Lung (tissue), 12 donors: ENCODE data around the gene PCNT. TPM values are rescaled to one million over a fixed set of nuclear protein-coding genes. Genes with fewer than 3 reads are reported as not detected.

Experiments
- ATAC-seq: fragments of 200-7000 bp; cut with Tn5 transposase; one replicate; pipeline ENCODE4 v1.9.1; 2020; ENCODE audit warnings: moderate number of reproducible peaks; ENCODE audit not compliant: insufficient read depth, low FRiP score
- DNase-seq, 3 donors: peaks; one replicate each; pipeline ENCODE4 v3.0.0-alpha.2; 2013 to 2017
- H3K27ac ChIP-seq, 2 donors: one replicate each; pipeline ENCODE4 v1.5.1; 2013; ENCODE audit warnings: mild to moderate bottlenecking in 2 of 2, moderate library complexity in 2 of 2, control low read depth in 1 of 2, inconsistent platforms in 1 of 2, low read depth in 1 of 2, low read length in 1 of 2
- H3K27me3 ChIP-seq, 3 donors: one replicate each; pipeline ENCODE4 v1.5.1; 2013; ENCODE audit warnings: low read length in 2 of 3; ENCODE audit not compliant: control insufficient read depth in 3 of 3, insufficient read depth in 3 of 3
- H3K36me3 ChIP-seq, 4 donors: one replicate each; pipeline ENCODE4 v1.5.1; 2013; ENCODE audit warnings: low read length in 4 of 4, mild to moderate bottlenecking in 1 of 4, moderate library complexity in 1 of 4; ENCODE audit not compliant: control insufficient read depth in 4 of 4, insufficient read depth in 4 of 4
- H3K4me1 ChIP-seq, 5 donors: one replicate each; pipeline ENCODE4 v1.5.1; 2013; ENCODE audit warnings: low read length in 5 of 5, mild to moderate bottlenecking in 2 of 5, moderate library complexity in 1 of 5; ENCODE audit not compliant: control insufficient read depth in 5 of 5, insufficient read depth in 5 of 5
- H3K4me3 ChIP-seq: one replicate; pipeline ENCODE4 v1.5.1; 2013; ENCODE audit warnings: mild to moderate bottlenecking, control low read depth, moderate library complexity
- H3K9ac ChIP-seq, 2 donors: one replicate each; pipeline ENCODE4 v1.5.1; 2013; ENCODE audit warnings: low read length in 2 of 2, control low read depth in 1 of 2; ENCODE audit not compliant: insufficient read depth in 1 of 2
- H3K9me3 ChIP-seq, 4 donors: one replicate each; pipeline ENCODE4 v1.5.1; 2013; ENCODE audit warnings: low read length in 3 of 4, mild to moderate bottlenecking in 1 of 4, moderate library complexity in 1 of 4; ENCODE audit not compliant: control insufficient read depth in 4 of 4, insufficient read depth in 3 of 4
- WGBS, 2 donors: extraction: QIAGEN DNeasy Blood & Tissue Kit; methylation state at CpG; one replicate each; pipeline ENCODE4 v1.1.7; 2013; 5-methylcytosine and 5-hydroxymethylcytosine counted together
- polyA plus RNA-seq, 2 donors: library from polyadenylated mRNA; stranded (reverse); fragments of 200-250 nt; gene quantifications; one replicate each; pipeline ENCODE4 v1.2.1, GENCODE V29; 2013
- total RNA-seq, 2 donors: library from RNA; depleted of rRNA in 1 of 2; stranded (reverse); fragments of >200 nt in 1 of 2; gene quantifications; one replicate each; pipeline ENCODE4 v1.2.1, GENCODE V29; 2014 to 2021
- TF ChIP-seq, protein P1 (sequence below): IDR thresholded peaks from 2 replicates; pipeline ENCODE4 v1.5.1; 2012; ENCODE audit warnings: mild to moderate bottlenecking; ENCODE audit errors: control extremely low read depth, extremely low read depth
- donor health status: control.
- donor health status: control.
- donor health status: Bipolar disorder and iron deficiency.
- donor health status: healthy.
- donor health status: DM: yes; HTN: yes; CAD: no.

PCNT gene
- total and polyA plus RNA-seq, 4 donors = 9.8 to 37.2 (median 18.5) TPM

DNA sequence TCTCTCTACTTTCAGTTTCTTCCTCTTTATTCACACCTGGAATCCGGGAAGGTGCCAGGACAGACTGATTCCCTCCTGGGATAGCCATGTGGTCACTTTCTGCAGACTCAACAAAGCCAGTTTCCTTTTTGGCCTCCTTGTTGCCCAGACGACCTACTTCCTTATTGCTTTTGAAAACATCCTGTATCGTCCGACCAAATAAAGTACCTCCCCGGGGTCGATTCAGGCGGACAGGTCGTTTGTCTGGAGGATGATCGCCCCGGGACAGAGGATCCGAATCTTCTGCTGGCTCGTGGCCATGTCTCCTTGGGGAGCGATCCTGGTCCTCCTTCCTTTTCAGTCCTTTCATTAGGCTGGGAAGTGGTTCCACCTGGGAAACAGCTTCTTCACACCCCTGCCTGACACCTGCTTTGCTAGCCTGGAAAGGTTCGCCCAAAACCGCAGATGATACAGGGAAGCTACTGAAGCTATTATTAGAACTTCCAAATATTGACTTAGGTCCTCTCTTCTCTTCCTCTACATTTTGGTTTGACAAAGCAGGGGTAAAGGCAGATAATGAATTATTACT, 39.8 kb upstream of the PCNT start:
- H3K27ac ChIP-seq = no peak overlapping the region
- ATAC-seq (no peak), DNase-seq (no peak)
- H3K9ac ChIP-seq = no peak overlapping the region
- peaks cover 11 to 31% (median 18%) of the 10 kb centered on the region in 5 donors for H3K4me1 ChIP-seq
- no peak overlapping the region for H3K4me3 ChIP-seq
- H3K36me3 ChIP-seq = peaks cover 2 to 29% (median 21%) of the 10 kb centered on the region in 4 donors
- 57 to 65% methylated on average over 15 of the region's 15 CpGs for WGBS, 2 donors
- no peaks in the 10 kb centered on the region for H3K9me3 ChIP-seq
- H3K27me3 ChIP-seq = no peaks in the 10 kb centered on the region
- TF ChIP-seq, protein P1, sequence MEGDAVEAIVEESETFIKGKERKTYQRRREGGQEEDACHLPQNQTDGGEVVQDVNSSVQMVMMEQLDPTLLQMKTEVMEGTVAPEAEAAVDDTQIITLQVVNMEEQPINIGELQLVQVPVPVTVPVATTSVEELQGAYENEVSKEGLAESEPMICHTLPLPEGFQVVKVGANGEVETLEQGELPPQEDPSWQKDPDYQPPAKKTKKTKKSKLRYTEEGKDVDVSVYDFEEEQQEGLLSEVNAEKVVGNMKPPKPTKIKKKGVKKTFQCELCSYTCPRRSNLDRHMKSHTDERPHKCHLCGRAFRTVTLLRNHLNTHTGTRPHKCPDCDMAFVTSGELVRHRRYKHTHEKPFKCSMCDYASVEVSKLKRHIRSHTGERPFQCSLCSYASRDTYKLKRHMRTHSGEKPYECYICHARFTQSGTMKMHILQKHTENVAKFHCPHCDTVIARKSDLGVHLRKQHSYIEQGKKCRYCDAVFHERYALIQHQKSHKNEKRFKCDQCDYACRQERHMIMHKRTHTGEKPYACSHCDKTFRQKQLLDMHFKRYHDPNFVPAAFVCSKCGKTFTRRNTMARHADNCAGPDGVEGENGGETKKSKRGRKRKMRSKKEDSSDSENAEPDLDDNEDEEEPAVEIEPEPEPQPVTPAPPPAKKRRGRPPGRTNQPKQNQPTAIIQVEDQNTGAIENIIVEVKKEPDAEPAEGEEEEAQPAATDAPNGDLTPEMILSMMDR = no peak

DNA sequence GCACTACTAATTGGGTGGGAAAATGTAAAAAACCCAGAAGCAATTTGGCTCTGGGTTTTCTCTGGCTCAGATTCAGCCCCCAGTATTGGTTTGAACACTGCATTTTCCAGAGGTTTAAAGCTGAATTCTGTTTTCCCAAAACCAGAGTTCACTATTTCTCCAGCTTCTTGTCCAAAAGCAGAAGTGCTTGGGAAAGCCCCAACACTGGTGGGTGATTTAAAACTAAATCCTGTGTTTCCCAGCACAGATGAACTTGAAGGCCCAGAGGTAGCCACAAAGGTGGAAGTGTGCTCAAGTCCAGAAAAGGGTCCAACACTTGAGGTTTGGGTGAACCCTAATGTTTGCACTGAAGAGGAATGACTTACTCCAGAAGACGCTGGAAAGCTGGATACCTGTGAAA, 39.2 kb upstream of the PCNT start:
- whole genome bisulfite sequencing, 2 donors = 81 to 89% methylated on average over 1 of the region's 1 CpG
- Histone ChIP-seq H3K4me1 (peaks cover 11 to 31% (median 18%) of the 10 kb centered on the region in 5 donors), H3K4me3 (no peak overlapping the region), H3K27ac (no peak overlapping the region), H3K9ac (no peak overlapping the region), H3K9me3 (no peaks in the 10 kb centered on the region), H3K27me3 (no peaks in the 10 kb centered on the region), H3K36me3 (peaks cover 2 to 23% (median 16%) of the 10 kb centered on the region in 4 donors)
- DNase-seq (no peak), ATAC-seq (no peak)
- TF ChIP-seq, protein P1 = no peak

DNA sequence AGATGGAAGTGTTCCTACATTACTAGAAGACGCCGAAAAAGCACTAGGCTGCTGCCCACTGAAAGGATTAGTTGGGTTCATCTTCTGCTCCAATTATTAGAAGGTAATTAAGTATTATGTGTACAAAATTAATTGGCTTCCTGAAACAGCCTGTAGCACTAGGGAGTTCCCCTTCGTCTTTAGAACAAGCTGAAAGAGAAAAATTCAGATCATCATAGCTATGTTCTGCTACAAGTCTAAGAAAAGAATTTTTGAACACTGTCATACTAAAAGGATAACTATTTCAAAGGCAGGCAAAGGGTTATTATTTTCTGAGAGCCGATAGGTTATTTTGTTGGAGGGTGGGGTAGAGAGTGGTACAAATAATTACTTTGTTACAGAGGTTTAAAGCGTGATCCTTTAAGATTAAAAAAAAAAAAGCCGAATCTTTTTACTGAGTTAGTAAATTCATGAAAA, 38.7 kb upstream of the PCNT start, which contains the start of gene MCM3AP:
TSS of gene MCM3AP (minus strand) at position 406 of the 456 bp plus-strand sequence. CDS start at position 81, 325 bp downstream.
- H3K27ac ChIP-seq = peak within 1 kb of the TSS; percentile 94 to 96
- no peaks in the 10 kb centered on the region for H3K27me3 ChIP-seq
- 32 to 37% methylated on average over 6 of the region's 6 CpGs for WGBS, 2 donors
- H3K36me3 ChIP-seq = peaks cover 2 to 19% (median 13%) of the 10 kb centered on the region in 4 donors
- no peak for ATAC-seq
- H3K9ac ChIP-seq = peak within 1 kb of the TSS; percentile 80
- DNase-seq = no peak
- TF ChIP-seq, protein P1 = no peak
- no peaks in the 10 kb centered on the region for H3K9me3 ChIP-seq
- peak within 1 kb of the TSS; percentile 85 for H3K4me3 ChIP-seq
- H3K4me1 ChIP-seq = peaks cover 11 to 31% (median 18%) of the 10 kb centered on the region in 5 donors
